GM12878 (cell line): ENCODE results near the gene SYN1. TPM values are rescaled to one million over a fixed set of nuclear protein-coding genes. Genes with fewer than 3 reads are reported as not detected.
A peak's percentile ranks its signal among the peaks of the same experiment; 100 is the strongest.

Source experiments
- ATAC-seq: fragments of 200-7000 bp; cut with Tn5 transposase; 3 replicates; pipeline ENCODE4 v1.9.1; 2020; ENCODE audit warnings: mild to moderate bottlenecking, moderate library complexity
- BruUV-seq: library from RNA; stranded (reverse); fragments of 400-500 nt; replicated peaks from 2 replicates; lab custom pipeline; 2021; lab: Mats Ljungman, UMichigan
- CTCF ChIA-PET: fragments of 300-600 bp; sonication (Branson Sonifier 250); formaldehyde crosslinking; extraction: SDS; loops from one replicate; lab custom pipeline; 2021; ENCODE audit warnings: inconsistent platforms; lab: Yijun Ruan, JAX
- POLR2A ChIA-PET: fragments of 350-600 bp; formaldehyde crosslinking; extraction: SDS; loops from one replicate; lab custom pipeline; 2021; ENCODE audit warnings: inconsistent platforms; lab: Charles Lee
- RAD21 ChIA-PET: fragments of 300-600 bp; sonication (Branson Sonifier 250); formaldehyde crosslinking; loops from one replicate; lab custom pipeline; 2023; ENCODE audit warnings: antibody characterized with exemption; ENCODE audit not compliant: unreplicated experiment; lab: Charles Lee
- SMC1A ChIA-PET: fragments of 300-600 bp; sonication (Branson Sonifier 250); formaldehyde crosslinking; loops from one replicate; lab custom pipeline; 2023; ENCODE audit not compliant: unreplicated experiment, uncharacterized antibody; lab: Charles Lee
- DNase-seq: peaks from one replicate; pipeline ENCODE4 v3.0.0-alpha.2; 2011; ENCODE audit warnings: low read depth, low spot score
- FAIRE-seq: peaks from 3 replicates; lab custom pipeline; 2011; peaks lifted over from hg19 to GRCh38; lab: Jason Lieb, UNC
- H2AFZ ChIP-seq: 2 replicates; pipeline ENCODE4 v1.6.0; 2011; ENCODE audit warnings: low read depth, low read length, control low read depth; ENCODE audit not compliant: control insufficient read depth
- H3K27ac ChIP-seq: 2 replicates; pipeline ENCODE4 v1.5.1; 2011; ENCODE audit warnings: control low read depth; ENCODE audit not compliant: control insufficient read depth, insufficient read depth
- H3K27me3 ChIP-seq, 2 experiments: replicated peaks in 1 of 2; 2 replicates each; pipeline versions ENCODE4 v1.6.0 to v1.6.1; 2011; ENCODE audit warnings: low read length in 1 of 2; ENCODE audit not compliant: control insufficient read depth in 2 of 2, insufficient read depth in 2 of 2
- H3K36me3 ChIP-seq, 2 experiments: 2 replicates each; pipeline ENCODE4 v1.5.1; 2011; ENCODE audit warnings: low read length in 1 of 2; ENCODE audit not compliant: control insufficient read depth in 2 of 2, insufficient read depth in 2 of 2
- H3K4me1 ChIP-seq: 2 replicates; pipeline ENCODE4 v1.6.1; 2011; ENCODE audit warnings: mild to moderate bottlenecking, low read length, moderate library complexity, mixed read lengths; ENCODE audit not compliant: control insufficient read depth, insufficient read depth
- H3K4me2 ChIP-seq: 2 replicates; pipeline ENCODE4 v1.6.0; 2011; ENCODE audit warnings: control low read depth; ENCODE audit not compliant: control insufficient read depth, insufficient read depth
- H3K4me3 ChIP-seq: fragments of 200-600 bp; sonication (generic); 2 replicates; pipeline ENCODE4 v1.5.1; 2016
- H3K79me2 ChIP-seq: 2 replicates; pipeline ENCODE4 v1.6.0; 2011; ENCODE audit warnings: low read length; ENCODE audit not compliant: control insufficient read depth, insufficient read depth
- H3K9ac ChIP-seq: 2 replicates; pipeline ENCODE4 v1.8.0; 2011; ENCODE audit warnings: low read length, control low read depth, mixed read lengths; ENCODE audit not compliant: control insufficient read depth, insufficient read depth
- H3K9me3 ChIP-seq: replicated peaks from 3 replicates; pipeline ENCODE4 v1.5.1; 2011; ENCODE audit warnings: mild to moderate bottlenecking, low read length; ENCODE audit not compliant: control insufficient read depth, insufficient read depth
- H4K20me1 ChIP-seq: 2 replicates; pipeline ENCODE4 v1.6.0; 2011; ENCODE audit not compliant: control insufficient read depth, insufficient read depth
- BRCA1 ChIP-seq: IDR thresholded peaks from 2 replicates; pipeline ENCODE4 v1.6.1; 2011; ENCODE audit warnings: low read depth, low read length, improper control_type of control experiment
- CBX5 ChIP-seq: sonication (generic); IDR thresholded peaks from 2 replicates; pipeline ENCODE4 v1.6.1; 2016; ENCODE audit warnings: low read depth, moderate library complexity, mild to moderate bottlenecking, inconsistent platforms
- LARP7 ChIP-seq: fragments of 450-650 bp; IDR thresholded peaks from 2 replicates; pipeline ENCODE4 v1.6.1; 2017; ENCODE audit warnings: mild to moderate bottlenecking
- MEF2A ChIP-seq: IDR thresholded peaks from 2 replicates; pipeline ENCODE4 v1.6.1; 2011; ENCODE audit warnings: low read depth, mild to moderate bottlenecking, low read length, moderate library complexity; ENCODE audit not compliant: insufficient read depth
- NR2C2 ChIP-seq: IDR thresholded peaks from 2 replicates; pipeline ENCODE4 v1.6.1; 2011; ENCODE audit warnings: borderline replicate concordance, low read depth; ENCODE audit not compliant: control insufficient read depth, insufficient read length
- PML ChIP-seq: IDR thresholded peaks from 2 replicates; pipeline ENCODE4 v1.6.1; 2012; ENCODE audit warnings: low read length, inconsistent platforms
- REST ChIP-seq: IDR thresholded peaks from 2 replicates; pipeline ENCODE4 v1.6.1; 2012; ENCODE audit warnings: mild to moderate bottlenecking, low read depth, low read length
- ZBTB11 ChIP-seq: fragments of 450-650 bp; formaldehyde crosslinking; IDR thresholded peaks from 2 replicates; pipeline ENCODE4 v1.5.0; 2022; ENCODE audit warnings: mild to moderate bottlenecking, missing genetic modification characterization
- WGBS: methylation state at CpG from one replicate; pipeline ENCODE4 v1.1.6; 2016; ENCODE audit warnings: low lambda C conversion rate; ENCODE audit not compliant: insufficient replicate concordance, insufficient coverage; ENCODE audit errors: missing lambda C conversion rate; 5-methylcytosine and 5-hydroxymethylcytosine counted together
- in situ Hi-C: fragments of 300-500 bp; cut with MboI; formaldehyde crosslinking; loops from 9 replicates; pipeline ENCODE4 v1.14.3; 2018; ENCODE audit warnings: mixed read lengths
- intact Hi-C: fragments of 100-400 bp; cut with micrococcal nuclease; formaldehyde crosslinking; loops from one replicate; pipeline ENCODE4 v1.14.2; 2022; ENCODE audit not compliant: unreplicated experiment
- polyA plus RNA-seq, 11 experiments: library from polyadenylated mRNA; depleted of rRNA in 4 of 11; unstranded in 6 of 11; stranded (reverse) in 5 of 11; fragments of >200 nt; fragmentation: Nextera tagmentation in 4 of 11; fragmentation: Illumina TruSeq in 1 of 11; extraction: Ambion mirVana in 4 of 11; extraction: Trizol in 1 of 11; gene quantifications; 1 replicate in 1 of 11; 2 replicates in 10 of 11; pipeline versions ENCODE4 v1.2.1 to v1.2.3, GENCODE V29; 2011 to 2016; ENCODE audit warnings: inconsistent platforms in 2 of 11, missing spikeins in 2 of 11, low read depth in 1 of 11
- total RNA-seq, 4 experiments: library from RNA; depleted of rRNA in 3 of 4; stranded (reverse); fragments of >200 nt in 3 of 4; fragmentation: Illumina TruSeq in 1 of 4; extraction: Trizol in 1 of 4; gene quantifications; 2 replicates each; pipeline versions ENCODE4 v1.2.1 to v1.2.3, GENCODE V29; 2013 to 2021
- TF ChIP-seq, protein P1 (sequence below): fragments of 450-650 bp; conservative IDR thresholded peaks from 2 replicates; pipeline ENCODE4 v1.6.1; 2017; ENCODE audit warnings: mild to moderate bottlenecking, moderate library complexity
- TF ChIP-seq, protein P2 (sequence below): IDR thresholded peaks from 2 replicates; pipeline ENCODE4 v1.6.1; 2012; ENCODE audit warnings: low read length, inconsistent platforms

SYN1 gene
- total and polyA plus RNA-seq, 10 of the 15 experiments (the other 5 are each of a cell fraction or from before 2014, with no cell fraction given): 0.09 to 0.57 (median 0.16) TPM; not detected in 3

DNA sequence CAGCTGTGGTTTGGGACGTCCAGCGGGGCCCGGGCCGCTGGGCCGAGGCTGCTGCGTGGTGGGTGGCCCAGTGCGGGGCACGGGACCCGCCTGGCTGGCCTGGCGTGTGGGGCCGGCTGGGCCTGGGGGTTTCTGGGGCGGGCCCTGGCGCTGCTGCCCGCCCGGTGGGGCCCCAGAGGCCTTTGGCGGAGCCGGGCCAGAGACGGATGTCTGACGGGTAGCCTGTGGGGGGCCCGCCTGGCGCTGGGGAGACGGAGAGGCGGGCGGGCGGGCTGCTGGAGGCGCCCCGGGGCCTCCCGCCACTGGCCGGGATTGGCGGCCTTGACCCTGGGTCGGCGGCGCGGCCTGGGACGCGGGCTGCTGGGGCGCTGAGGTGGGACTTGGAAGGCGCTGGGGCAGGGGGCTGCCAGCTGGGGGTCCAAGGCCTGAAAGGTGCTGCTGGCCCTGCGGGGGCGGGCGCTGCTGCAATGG lies 45.5 kb downstream of the SYN1 start:
- WGBS: 52% methylated on average over 20 of the region's 41 CpGs
- ATAC-seq: no peak
- Histone ChIP-seq H3K4me2 (peak overlapping the region; percentile 7; the same call in 1 of the 2 replicates), H2AFZ (no peak overlapping the region), H3K4me3 (no peak overlapping the region), H3K9ac (no peak overlapping the region), H3K79me2 (no peaks in the 10 kb centered on the region), H3K27me3 (no peaks in the 10 kb centered on the region), H3K27ac (no peak overlapping the region), H3K36me3 (peaks cover 0 to 4% of the 10 kb centered on the region in 2 experiments; a peak in 2 of 4 replicates), H3K4me1 (peaks cover 4% of the 10 kb centered on the region), H3K9me3 (no peaks in the 10 kb centered on the region; the same call in 2 of the 3 replicates), H4K20me1 (no peaks in the 10 kb centered on the region)
- ChIA-PET RAD21 (no interaction called here), SMC1A (no interaction called here), CTCF (no interaction called here), POLR2A (no interaction called here)
- no peak for DNase-seq
- BruUV-seq: no TSS peak
- FAIRE-seq: no peak
- intact Hi-C loops: no loop called here
- TF ChIP-seq, protein P1, sequence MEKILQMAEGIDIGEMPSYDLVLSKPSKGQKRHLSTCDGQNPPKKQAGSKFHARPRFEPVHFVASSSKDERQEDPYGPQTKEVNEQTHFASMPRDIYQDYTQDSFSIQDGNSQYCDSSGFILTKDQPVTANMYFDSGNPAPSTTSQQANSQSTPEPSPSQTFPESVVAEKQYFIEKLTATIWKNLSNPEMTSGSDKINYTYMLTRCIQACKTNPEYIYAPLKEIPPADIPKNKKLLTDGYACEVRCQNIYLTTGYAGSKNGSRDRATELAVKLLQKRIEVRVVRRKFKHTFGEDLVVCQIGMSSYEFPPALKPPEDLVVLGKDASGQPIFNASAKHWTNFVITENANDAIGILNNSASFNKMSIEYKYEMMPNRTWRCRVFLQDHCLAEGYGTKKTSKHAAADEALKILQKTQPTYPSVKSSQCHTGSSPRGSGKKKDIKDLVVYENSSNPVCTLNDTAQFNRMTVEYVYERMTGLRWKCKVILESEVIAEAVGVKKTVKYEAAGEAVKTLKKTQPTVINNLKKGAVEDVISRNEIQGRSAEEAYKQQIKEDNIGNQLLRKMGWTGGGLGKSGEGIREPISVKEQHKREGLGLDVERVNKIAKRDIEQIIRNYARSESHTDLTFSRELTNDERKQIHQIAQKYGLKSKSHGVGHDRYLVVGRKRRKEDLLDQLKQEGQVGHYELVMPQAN: no peak
- no peak for TF ChIP-seq PML
- no peak for TF ChIP-seq NR2C2
- TF ChIP-seq LARP7: no peak
- no peak for TF ChIP-seq CBX5
- no peak for TF ChIP-seq ZBTB11
- no peak for TF ChIP-seq REST
- TF ChIP-seq, protein P2, sequence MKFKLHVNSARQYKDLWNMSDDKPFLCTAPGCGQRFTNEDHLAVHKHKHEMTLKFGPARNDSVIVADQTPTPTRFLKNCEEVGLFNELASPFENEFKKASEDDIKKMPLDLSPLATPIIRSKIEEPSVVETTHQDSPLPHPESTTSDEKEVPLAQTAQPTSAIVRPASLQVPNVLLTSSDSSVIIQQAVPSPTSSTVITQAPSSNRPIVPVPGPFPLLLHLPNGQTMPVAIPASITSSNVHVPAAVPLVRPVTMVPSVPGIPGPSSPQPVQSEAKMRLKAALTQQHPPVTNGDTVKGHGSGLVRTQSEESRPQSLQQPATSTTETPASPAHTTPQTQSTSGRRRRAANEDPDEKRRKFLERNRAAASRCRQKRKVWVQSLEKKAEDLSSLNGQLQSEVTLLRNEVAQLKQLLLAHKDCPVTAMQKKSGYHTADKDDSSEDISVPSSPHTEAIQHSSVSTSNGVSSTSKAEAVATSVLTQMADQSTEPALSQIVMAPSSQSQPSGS: no peak
- TF ChIP-seq MEF2A: no peak
- no peak for TF ChIP-seq BRCA1
- in situ Hi-C loops: no loop called here
